Astrocyte (in vitro differentiated cells and primary cell): Measurements from ENCODE around the gene MBD5. TPM values are rescaled to one million over a fixed set of nuclear protein-coding genes. Genes with fewer than 3 reads are reported as not detected.

ENCODE experiments used
- DNase-seq: peaks from one replicate; pipeline ENCODE4 v3.0.0-alpha.2; 2010; ENCODE audit warnings: low read depth
- FAIRE-seq: peaks from 2 replicates; lab custom pipeline; 2011; peaks lifted over from hg19 to GRCh38; lab: Jason Lieb, UNC
- H2AFZ ChIP-seq: 2 replicates; pipeline ENCODE4 v1.6.0; 2012; ENCODE audit warnings: low read depth, low read length, inconsistent platforms
- H3K27ac ChIP-seq: 2 replicates; pipeline ENCODE4 v1.5.1; 2011; ENCODE audit warnings: low read depth, low read length, inconsistent platforms
- H3K27me3 ChIP-seq: 2 replicates; pipeline ENCODE4 v1.6.0; 2011; ENCODE audit warnings: low read length, inconsistent platforms; ENCODE audit not compliant: insufficient read depth
- H3K36me3 ChIP-seq: 2 replicates; pipeline ENCODE4 v1.5.1; 2011; ENCODE audit warnings: low read length, inconsistent platforms; ENCODE audit not compliant: insufficient read depth
- H3K4me1 ChIP-seq: 2 replicates; pipeline ENCODE4 v1.5.1; 2011; ENCODE audit warnings: low read length, inconsistent platforms; ENCODE audit not compliant: insufficient read depth
- H3K4me2 ChIP-seq: 2 replicates; pipeline ENCODE4 v1.6.0; 2012; ENCODE audit warnings: low read length, inconsistent platforms
- H3K4me3 ChIP-seq: 2 replicates; pipeline ENCODE4 v1.5.1; 2011; ENCODE audit warnings: low read depth, mild to moderate bottlenecking, low read length, inconsistent platforms; ENCODE audit not compliant: insufficient read depth
- H3K79me2 ChIP-seq: 2 replicates; pipeline ENCODE4 v1.6.0; 2012; ENCODE audit warnings: mild to moderate bottlenecking, low read length, inconsistent platforms; ENCODE audit not compliant: insufficient read depth
- H3K9ac ChIP-seq: 2 replicates; pipeline ENCODE4 v1.6.0; 2012; ENCODE audit warnings: mild to moderate bottlenecking, low read length, inconsistent platforms
- H3K9me3 ChIP-seq: 2 replicates; pipeline ENCODE4 v1.5.1; 2012; ENCODE audit warnings: low read depth, mild to moderate bottlenecking, low read length, inconsistent platforms; ENCODE audit not compliant: insufficient read depth
- H4K20me1 ChIP-seq: 2 replicates; pipeline ENCODE4 v1.6.0; 2012; ENCODE audit warnings: low read length, inconsistent platforms; ENCODE audit not compliant: insufficient read depth
- H3K27ac Mint-ChIP-seq: one replicate; pipeline ENCODE4 v1.8.0; 2021; ENCODE audit warnings: mild to moderate bottlenecking, mixed read lengths; ENCODE audit not compliant: unreplicated experiment
- H3K27me3 Mint-ChIP-seq: one replicate; pipeline ENCODE4 v1.8.0; 2021; ENCODE audit warnings: low read depth, mixed read lengths; ENCODE audit not compliant: unreplicated experiment
- H3K36me3 Mint-ChIP-seq: one replicate; pipeline ENCODE4 v1.8.0; 2021; ENCODE audit warnings: low read depth, mixed read lengths; ENCODE audit not compliant: unreplicated experiment
- H3K4me1 Mint-ChIP-seq: one replicate; pipeline ENCODE4 v1.8.0; 2021; ENCODE audit warnings: low read depth, mixed read lengths; ENCODE audit not compliant: unreplicated experiment
- H3K4me3 Mint-ChIP-seq: one replicate; pipeline ENCODE4 v1.8.0; 2021; ENCODE audit warnings: mild to moderate bottlenecking, moderate library complexity, mixed read lengths; ENCODE audit not compliant: unreplicated experiment
- H3K9me3 Mint-ChIP-seq: one replicate; pipeline ENCODE4 v1.8.0; 2021; ENCODE audit warnings: mild to moderate bottlenecking, mixed read lengths; ENCODE audit not compliant: unreplicated experiment
- CTCF ChIP-seq: IDR thresholded peaks from 2 replicates; pipeline ENCODE4 v1.5.1; 2011; ENCODE audit warnings: low read depth, mild to moderate bottlenecking, inconsistent platforms, low read length, moderate library complexity; ENCODE audit not compliant: insufficient read depth
- EZH2 ChIP-seq: IDR thresholded peaks from 2 replicates; pipeline ENCODE4 v1.6.1; 2012; ENCODE audit warnings: mild to moderate bottlenecking, low read length, inconsistent platforms; ENCODE audit not compliant: insufficient read depth
- total RNA-seq: library from RNA; stranded (reverse); gene quantifications from 2 replicates; pipeline ENCODE4 v1.2.1, GENCODE V29; 2021

MBD5 gene
- total RNA-seq, 1 donor from 2014 or later = 53.6 TPM

DNA sequence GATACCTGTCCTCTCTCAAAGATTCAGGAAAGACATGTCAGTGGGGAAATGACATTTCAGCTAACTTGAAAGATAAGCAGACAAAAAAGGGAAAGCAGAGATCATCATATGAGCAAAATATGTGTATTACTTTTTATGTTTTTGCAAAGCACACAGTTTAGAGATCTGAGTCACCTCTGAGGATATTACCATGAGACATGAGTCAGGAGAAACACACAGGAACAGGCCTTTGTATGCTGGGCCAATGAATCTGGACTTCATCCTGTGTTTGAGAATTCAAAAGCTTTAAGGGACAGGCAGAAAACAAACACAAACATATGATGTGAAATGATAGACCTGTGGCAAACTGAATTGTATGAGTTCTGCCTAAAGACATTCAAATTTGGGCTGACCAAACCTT lies 317.6 kb downstream of the MBD5 start:
- TF ChIP-seq EZH2 (no peak), CTCF (no peak)
- H3K27me3 Mint-ChIP-seq = no peaks in the 10 kb centered on the region
- no peak overlapping the region for H3K4me3 ChIP-seq
- H3K9ac ChIP-seq = no peak overlapping the region
- DNase-seq = peak; percentile 49
- no peaks in the 10 kb centered on the region for H3K79me2 ChIP-seq
- peaks cover 3% of the 10 kb centered on the region for H3K9me3 Mint-ChIP-seq
- FAIRE-seq = peak; percentile 92
- H3K4me2 ChIP-seq = peak overlapping the region; percentile 20
- H3K4me3 Mint-ChIP-seq = no peak overlapping the region
- no peaks in the 10 kb centered on the region for H3K9me3 ChIP-seq
- peaks cover 10% of the 10 kb centered on the region for H3K4me1 Mint-ChIP-seq
- peak overlapping the region; percentile 82 for H3K27ac Mint-ChIP-seq
- peaks cover 8% of the 10 kb centered on the region for H3K4me1 ChIP-seq
- H3K27me3 ChIP-seq = no peaks in the 10 kb centered on the region
- no peaks in the 10 kb centered on the region for H4K20me1 ChIP-seq
- no peaks in the 10 kb centered on the region for H3K36me3 ChIP-seq
- H3K36me3 Mint-ChIP-seq = peaks cover 14% of the 10 kb centered on the region
- H2AFZ ChIP-seq = peak overlapping the region; percentile 25
- H3K27ac ChIP-seq = peak overlapping the region; percentile 47

GRCh38 chr2:148342086-148342485 lies 321.2 kb downstream of the MBD5 start:
- H3K27ac Mint-ChIP-seq = no peak overlapping the region
- TF ChIP-seq EZH2 = no peak
- TF ChIP-seq CTCF = no peak
- peaks cover 4% of the 10 kb centered on the region for H3K9me3 Mint-ChIP-seq
- H3K27me3 Mint-ChIP-seq = no peaks in the 10 kb centered on the region
- no peak for DNase-seq
- Histone ChIP-seq H3K4me2 (no peak overlapping the region), H3K9me3 (no peaks in the 10 kb centered on the region), H3K79me2 (no peaks in the 10 kb centered on the region), H4K20me1 (no peaks in the 10 kb centered on the region), H3K9ac (no peak overlapping the region), H3K4me1 (peaks cover 8% of the 10 kb centered on the region), H3K4me3 (no peak overlapping the region), H3K27me3 (no peaks in the 10 kb centered on the region), H3K36me3 (no peaks in the 10 kb centered on the region), H2AFZ (no peak overlapping the region), H3K27ac (no peak overlapping the region)
- H3K4me3 Mint-ChIP-seq = no peak overlapping the region
- peaks cover 10% of the 10 kb centered on the region for H3K4me1 Mint-ChIP-seq
- no peak for FAIRE-seq
- peaks cover 6% of the 10 kb centered on the region for H3K36me3 Mint-ChIP-seq

DNA sequence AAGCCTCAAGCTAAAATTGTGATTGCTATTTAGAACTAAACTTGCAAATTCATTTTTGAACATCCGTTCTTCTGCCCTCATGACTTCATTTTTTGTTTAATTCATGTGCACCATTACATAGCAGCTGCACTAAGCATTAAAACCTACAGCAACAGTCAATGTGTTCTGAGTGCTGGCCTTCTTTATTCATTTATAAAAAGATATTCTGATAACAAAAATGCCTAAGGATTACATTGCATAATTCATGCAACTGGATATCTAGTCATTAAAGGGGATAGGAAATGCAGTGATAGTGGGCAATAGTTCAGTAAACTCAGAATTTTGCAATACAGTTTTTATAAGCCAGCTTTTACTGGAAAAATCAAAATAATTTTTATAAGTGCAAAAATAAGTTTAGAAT lies 329.3 kb downstream of the MBD5 start:
- Mint-ChIP-seq H3K27me3 (no peaks in the 10 kb centered on the region), H3K9me3 (peaks cover 10% of the 10 kb centered on the region), H3K36me3 (peaks cover 8% of the 10 kb centered on the region), H3K4me3 (no peak overlapping the region), H3K27ac (no peak overlapping the region), H3K4me1 (no peaks in the 10 kb centered on the region)
- DNase-seq (no peak), FAIRE-seq (no peak)
- no peaks in the 10 kb centered on the region for H3K79me2 ChIP-seq
- H2AFZ ChIP-seq = no peak overlapping the region
- H3K9me3 ChIP-seq = no peaks in the 10 kb centered on the region
- no peak overlapping the region for H3K4me2 ChIP-seq
- TF ChIP-seq CTCF (no peak), EZH2 (no peak)
- no peaks in the 10 kb centered on the region for H3K36me3 ChIP-seq
- no peaks in the 10 kb centered on the region for H4K20me1 ChIP-seq
- no peak overlapping the region for H3K4me3 ChIP-seq
- H3K27ac ChIP-seq = no peak overlapping the region
- H3K27me3 ChIP-seq = no peaks in the 10 kb centered on the region
- no peaks in the 10 kb centered on the region for H3K4me1 ChIP-seq
- no peak overlapping the region for H3K9ac ChIP-seq
